ENCODE data around the gene LILRA5.

GRCh38 chr19:54282686-54283470, 30.1 kb downstream of the LILRA5 start:
- no peak for TF ChIP-seq CTCF (IDR thresholded peaks at IDR 0.05; ENCODE audit: low read length)
- no peak for TF ChIP-seq EZH2 (optimal IDR thresholded peaks at IDR 0.05; ENCODE audit: low read depth, low read length)
- no peak for TF ChIP-seq EZH2phosphoT487 (IDR thresholded peaks at IDR 0.05; ENCODE audit: low read length)
